ENCODE results near the gene STPG2. TPM values are rescaled to one million over a fixed set of nuclear protein-coding genes. Genes with fewer than 3 reads are reported as not detected.

STPG2 gene
- total RNA-seq, 1 donor from 2014 or later, result 0.52 TPM

DNA sequence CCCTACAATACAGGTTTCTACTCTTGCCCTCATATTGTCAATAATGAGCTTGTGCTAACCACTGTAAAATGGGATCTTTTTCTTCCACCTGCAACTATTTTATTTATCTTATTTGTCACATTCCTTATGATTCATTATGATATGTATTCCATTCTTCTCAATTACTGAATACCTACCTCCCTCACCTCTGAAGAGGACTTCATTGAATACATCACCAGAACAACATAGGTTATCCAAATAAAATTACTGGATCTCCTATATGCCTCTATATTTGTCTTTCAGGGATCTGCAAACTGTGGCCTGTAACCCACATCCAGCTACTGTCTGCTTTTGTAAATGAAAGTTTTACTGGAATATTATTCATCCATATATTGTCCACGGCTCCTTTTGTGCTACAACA lies 41.3 kb downstream of the STPG2 start:
- Histone ChIP-seq H3K36me3 (ENCODE audit: control insufficient read depth in 3 of 3, insufficient read depth in 3 of 3, low read length in 3 of 3) (no peaks in the 10 kb centered on the region), H3K9me3 (ENCODE audit: control insufficient read depth in 3 of 3, low read length in 3 of 3) (no peaks in the 10 kb centered on the region), H3K4me1 (ENCODE audit: control insufficient read depth in 3 of 3, insufficient read depth in 3 of 3, low read length in 3 of 3) (no peaks in the 10 kb centered on the region), H3K4me3 (ENCODE audit: low read length in 3 of 3) (no peak overlapping the region), H3K9ac (ENCODE audit: low read depth in 1 of 3, low read length in 3 of 3) (no peak overlapping the region), H3K27ac (ENCODE audit: low read depth, low read length) (no peak overlapping the region), H3K27me3 (ENCODE audit: control insufficient read depth in 3 of 3, insufficient read depth in 3 of 3, low read length in 3 of 3) (no peaks in the 10 kb centered on the region)

DNA sequence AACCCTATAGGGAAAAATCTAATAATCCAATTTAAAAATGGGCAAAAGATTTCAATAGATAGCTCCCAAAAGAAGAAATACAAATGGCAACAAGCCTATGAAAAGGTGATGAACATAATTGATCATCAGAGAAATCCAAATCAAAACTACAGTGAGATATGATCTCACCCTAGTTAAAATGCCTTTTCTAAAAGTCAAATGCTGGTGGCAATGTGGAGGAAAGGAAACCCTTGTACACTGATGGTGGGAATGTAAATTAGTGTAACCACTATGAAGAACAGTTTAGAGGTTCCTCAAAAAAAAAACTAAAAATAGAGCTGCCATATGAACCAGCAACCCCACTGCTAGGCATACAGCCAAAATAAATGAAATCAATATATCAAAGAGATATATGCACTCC lies 44.5 kb downstream of the STPG2 start:
- Histone ChIP-seq H3K9me3 (ENCODE audit: control insufficient read depth in 3 of 3, low read length in 3 of 3) (no peaks in the 10 kb centered on the region), H3K4me1 (ENCODE audit: control insufficient read depth in 3 of 3, insufficient read depth in 3 of 3, low read length in 3 of 3) (no peaks in the 10 kb centered on the region), H3K4me3 (ENCODE audit: low read length in 3 of 3) (no peak overlapping the region), H3K27me3 (ENCODE audit: control insufficient read depth in 3 of 3, insufficient read depth in 3 of 3, low read length in 3 of 3) (no peaks in the 10 kb centered on the region), H3K9ac (ENCODE audit: low read depth in 1 of 3, low read length in 3 of 3) (no peak overlapping the region), H3K27ac (ENCODE audit: low read depth, low read length) (no peak overlapping the region), H3K36me3 (ENCODE audit: control insufficient read depth in 3 of 3, insufficient read depth in 3 of 3, low read length in 3 of 3) (no peaks in the 10 kb centered on the region)

DNA sequence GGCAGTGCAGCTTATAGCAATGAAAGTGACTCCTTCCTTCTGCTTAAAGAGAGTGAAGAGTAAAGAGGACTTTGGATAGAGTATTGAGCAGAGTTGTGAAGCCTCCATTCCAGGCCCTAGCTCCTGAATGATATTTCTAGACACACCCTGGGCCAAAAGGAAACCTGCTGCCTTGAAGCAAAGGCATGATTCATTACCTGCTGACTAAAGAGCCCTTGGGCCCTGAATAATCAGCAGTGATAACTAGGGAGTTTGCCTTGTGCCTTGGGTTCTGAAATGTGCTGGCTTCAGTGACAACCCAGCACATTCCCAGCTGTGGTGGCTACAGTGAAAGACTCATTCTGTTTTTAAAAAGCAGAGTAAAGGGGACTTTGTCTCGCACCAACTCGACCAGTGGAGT lies 49.2 kb downstream of the STPG2 start:
- Histone ChIP-seq H3K9me3 (ENCODE audit: control insufficient read depth in 3 of 3, low read length in 3 of 3) (no peaks in the 10 kb centered on the region), H3K9ac (ENCODE audit: low read depth in 1 of 3, low read length in 3 of 3) (no peak overlapping the region), H3K36me3 (ENCODE audit: control insufficient read depth in 3 of 3, insufficient read depth in 3 of 3, low read length in 3 of 3) (no peaks in the 10 kb centered on the region), H3K4me3 (ENCODE audit: low read length in 3 of 3) (no peak overlapping the region), H3K27me3 (ENCODE audit: control insufficient read depth in 3 of 3, insufficient read depth in 3 of 3, low read length in 3 of 3) (no peaks in the 10 kb centered on the region), H3K4me1 (ENCODE audit: control insufficient read depth in 3 of 3, insufficient read depth in 3 of 3, low read length in 3 of 3) (no peaks in the 10 kb centered on the region), H3K27ac (ENCODE audit: low read depth, low read length) (no peak overlapping the region)

DNA sequence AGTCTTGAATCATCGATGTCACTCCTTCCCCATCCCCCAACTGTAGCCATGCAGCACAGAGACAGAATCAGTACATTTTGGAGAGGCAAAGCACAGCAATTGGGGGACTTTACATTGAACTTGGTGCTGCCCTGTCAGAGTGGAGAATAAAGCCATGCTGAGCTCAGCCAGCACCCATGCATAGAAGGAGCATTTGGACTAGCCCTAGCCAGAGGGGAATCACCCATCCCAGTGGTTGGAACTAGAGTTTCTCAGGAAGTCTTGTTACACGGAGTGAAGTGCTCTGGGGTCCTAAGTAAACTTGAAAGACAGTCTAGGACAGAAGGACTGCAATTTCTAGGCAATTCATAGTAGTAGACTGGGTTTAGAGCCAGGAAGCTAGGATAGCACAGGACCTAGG lies 49.6 kb downstream of the STPG2 start:
- H3K9ac ChIP-seq (ENCODE audit: low read depth in 1 of 3, low read length in 3 of 3), result no peak overlapping the region
- H3K27me3 ChIP-seq (ENCODE audit: control insufficient read depth in 3 of 3, insufficient read depth in 3 of 3, low read length in 3 of 3), result no peaks in the 10 kb centered on the region
- H3K9me3 ChIP-seq (ENCODE audit: control insufficient read depth in 3 of 3, low read length in 3 of 3), result no peaks in the 10 kb centered on the region
- no peaks in the 10 kb centered on the region for H3K36me3 ChIP-seq (ENCODE audit: control insufficient read depth in 3 of 3, insufficient read depth in 3 of 3, low read length in 3 of 3)
- no peaks in the 10 kb centered on the region for H3K4me1 ChIP-seq (ENCODE audit: control insufficient read depth in 3 of 3, insufficient read depth in 3 of 3, low read length in 3 of 3)
- no peak overlapping the region for H3K27ac ChIP-seq (ENCODE audit: low read depth, low read length)
- H3K4me3 ChIP-seq (ENCODE audit: low read length in 3 of 3), result no peak overlapping the region

DNA sequence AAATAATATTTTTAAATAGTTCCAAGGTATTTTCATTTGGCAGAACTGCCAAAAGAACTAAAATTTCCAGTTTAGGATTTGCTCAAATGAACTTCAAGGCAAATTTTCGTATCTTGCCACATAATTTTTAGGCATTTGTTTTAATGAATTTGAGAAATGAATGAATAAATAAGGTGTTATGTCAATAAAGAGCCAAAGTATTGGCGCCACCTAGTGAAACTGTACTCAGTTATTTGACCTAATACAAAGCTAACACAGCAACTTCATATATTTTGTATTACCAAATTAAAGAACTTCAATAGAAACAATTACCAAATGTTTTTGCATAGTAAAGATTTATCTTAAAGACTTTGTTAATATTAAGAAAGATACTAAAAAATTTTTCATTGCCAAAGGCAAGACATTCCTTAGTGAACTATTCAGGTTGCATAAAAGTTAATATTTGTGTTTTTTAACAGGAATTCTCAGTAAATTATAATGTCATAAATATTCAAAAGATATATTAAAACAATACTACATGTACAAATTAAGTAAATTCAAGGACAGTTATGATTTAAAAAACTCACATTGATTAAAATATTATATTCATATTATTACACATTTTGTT lies 50.3 kb downstream of the STPG2 start:
- H3K9ac ChIP-seq (ENCODE audit: low read depth in 1 of 3, low read length in 3 of 3), result no peak overlapping the region
- H3K4me1 ChIP-seq (ENCODE audit: control insufficient read depth in 3 of 3, insufficient read depth in 3 of 3, low read length in 3 of 3), result no peaks in the 10 kb centered on the region
- H3K4me3 ChIP-seq (ENCODE audit: low read length in 3 of 3), result no peak overlapping the region
- H3K27me3 ChIP-seq (ENCODE audit: control insufficient read depth in 3 of 3, insufficient read depth in 3 of 3, low read length in 3 of 3), result no peaks in the 10 kb centered on the region
- H3K9me3 ChIP-seq (ENCODE audit: control insufficient read depth in 3 of 3, low read length in 3 of 3), result no peaks in the 10 kb centered on the region
- H3K36me3 ChIP-seq (ENCODE audit: control insufficient read depth in 3 of 3, insufficient read depth in 3 of 3, low read length in 3 of 3), result no peaks in the 10 kb centered on the region
- no peak overlapping the region for H3K27ac ChIP-seq (ENCODE audit: low read depth, low read length)

DNA sequence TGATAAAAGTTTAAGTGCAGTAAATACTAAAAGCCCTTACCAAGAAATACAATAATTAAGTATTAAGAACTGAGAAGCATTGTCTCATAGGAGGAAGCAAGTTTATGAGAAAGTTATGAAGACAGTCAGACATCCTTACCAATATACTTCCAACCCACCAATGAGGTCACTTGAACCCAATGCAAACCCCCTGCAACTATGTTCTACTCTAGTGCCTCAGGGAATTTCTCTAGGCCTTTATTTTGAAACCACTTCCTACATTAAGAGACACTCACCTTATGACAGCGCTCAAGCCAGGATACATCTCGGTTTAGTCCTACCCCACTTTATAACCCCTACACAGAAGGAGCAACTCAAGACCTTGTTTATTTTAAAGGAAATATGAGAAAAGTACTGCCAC lies 61.3 kb downstream of the STPG2 start:
- Histone ChIP-seq H3K4me1 (ENCODE audit: control insufficient read depth in 3 of 3, insufficient read depth in 3 of 3, low read length in 3 of 3) (no peaks in the 10 kb centered on the region), H3K27ac (ENCODE audit: low read depth, low read length) (no peak overlapping the region), H3K36me3 (ENCODE audit: control insufficient read depth in 3 of 3, insufficient read depth in 3 of 3, low read length in 3 of 3) (no peaks in the 10 kb centered on the region), H3K9ac (ENCODE audit: low read depth in 1 of 3, low read length in 3 of 3) (no peak overlapping the region), H3K4me3 (ENCODE audit: low read length in 3 of 3) (no peak overlapping the region), H3K9me3 (ENCODE audit: control insufficient read depth in 3 of 3, low read length in 3 of 3) (no peaks in the 10 kb centered on the region), H3K27me3 (ENCODE audit: control insufficient read depth in 3 of 3, insufficient read depth in 3 of 3, low read length in 3 of 3) (no peaks in the 10 kb centered on the region)

DNA sequence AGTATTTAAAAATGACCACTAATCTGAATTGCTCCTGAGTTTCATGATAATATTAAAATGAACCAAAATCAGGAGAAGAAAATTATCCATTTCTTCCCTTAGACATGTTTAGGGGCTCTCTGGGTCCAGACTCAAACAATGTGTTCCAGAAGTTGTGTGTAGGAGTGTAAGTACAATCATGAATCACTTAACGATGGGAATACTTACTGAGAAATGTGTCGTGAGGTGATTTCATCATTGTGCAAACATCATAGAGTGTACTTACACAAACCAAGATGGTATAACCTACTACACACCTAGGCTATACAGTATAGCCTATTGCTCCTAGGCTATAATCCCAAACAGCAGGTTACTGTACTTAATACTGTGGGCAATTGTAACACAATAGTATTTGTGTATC lies 74.8 kb downstream of the STPG2 start:
- Histone ChIP-seq H3K4me3 (ENCODE audit: low read length in 3 of 3) (no peak overlapping the region), H3K27ac (ENCODE audit: low read depth, low read length) (no peak overlapping the region), H3K4me1 (ENCODE audit: control insufficient read depth in 3 of 3, insufficient read depth in 3 of 3, low read length in 3 of 3) (no peaks in the 10 kb centered on the region), H3K9me3 (ENCODE audit: control insufficient read depth in 3 of 3, low read length in 3 of 3) (no peaks in the 10 kb centered on the region), H3K27me3 (ENCODE audit: control insufficient read depth in 3 of 3, insufficient read depth in 3 of 3, low read length in 3 of 3) (no peaks in the 10 kb centered on the region), H3K36me3 (ENCODE audit: control insufficient read depth in 3 of 3, insufficient read depth in 3 of 3, low read length in 3 of 3) (no peaks in the 10 kb centered on the region), H3K9ac (ENCODE audit: low read depth in 1 of 3, low read length in 3 of 3) (no peak overlapping the region)

DNA sequence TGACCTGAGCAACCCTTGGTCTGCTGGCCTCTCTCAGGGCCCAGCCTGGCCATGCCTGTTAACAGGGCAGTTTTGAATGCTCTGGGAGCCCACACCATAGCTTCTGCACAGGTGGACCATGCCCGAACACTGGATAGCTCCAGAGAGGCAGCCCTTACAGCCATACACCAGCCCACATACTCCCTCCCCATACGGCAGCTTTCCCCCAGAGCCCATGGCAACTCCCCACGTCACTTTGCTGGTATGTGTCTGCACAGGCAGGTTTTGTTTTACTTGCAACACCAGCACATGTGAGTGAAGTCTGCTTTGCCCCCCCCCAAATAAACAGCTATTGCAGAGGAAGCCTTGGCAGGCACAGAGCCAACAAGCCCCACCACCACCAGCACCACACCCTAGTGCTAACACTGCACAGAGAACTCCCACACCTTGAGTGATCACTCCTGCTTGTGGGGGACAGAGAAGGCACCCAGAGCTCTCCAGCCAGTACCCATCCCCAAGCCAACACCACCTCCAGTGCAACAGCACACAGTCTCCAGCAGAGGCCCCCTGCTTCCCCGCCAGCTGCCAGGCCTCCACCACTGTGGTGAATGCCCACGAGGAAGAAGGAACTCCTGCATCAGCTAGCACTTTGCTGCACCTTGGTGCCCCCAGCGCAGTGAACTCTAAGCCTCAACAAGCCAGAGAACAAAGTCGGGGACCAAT lies 87.3 kb downstream of the STPG2 start:
- no peaks in the 10 kb centered on the region for H3K36me3 ChIP-seq (ENCODE audit: control insufficient read depth in 3 of 3, insufficient read depth in 3 of 3, low read length in 3 of 3)
- H3K27ac ChIP-seq (ENCODE audit: low read depth, low read length), result no peak overlapping the region
- H3K9ac ChIP-seq (ENCODE audit: low read depth in 1 of 3, low read length in 3 of 3), result no peak overlapping the region

DNA sequence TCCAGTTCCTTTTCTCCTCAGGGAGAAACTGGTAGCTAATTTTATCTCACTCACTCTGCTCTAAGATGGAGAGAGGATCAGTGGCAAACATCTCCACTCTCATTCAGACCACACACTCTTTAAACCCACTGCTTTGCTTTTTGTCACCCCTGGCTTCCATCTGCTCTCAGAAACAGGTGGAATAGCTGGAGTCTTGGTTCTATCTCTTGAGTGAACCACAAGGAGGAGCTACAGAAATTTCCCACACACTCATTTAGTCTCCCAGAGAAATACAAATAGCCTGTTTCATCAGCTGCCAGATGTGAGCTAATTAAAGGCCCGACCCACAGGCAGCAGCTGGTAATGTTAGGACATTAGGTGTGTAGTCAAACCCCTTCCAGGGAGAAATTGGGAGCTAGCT lies 96.6 kb downstream of the STPG2 start:
- Histone ChIP-seq H3K36me3 (ENCODE audit: control insufficient read depth in 3 of 3, insufficient read depth in 3 of 3, low read length in 3 of 3) (no peaks in the 10 kb centered on the region), H3K27ac (ENCODE audit: low read depth, low read length) (no peak overlapping the region), H3K9ac (ENCODE audit: low read depth in 1 of 3, low read length in 3 of 3) (no peak overlapping the region), H3K27me3 (ENCODE audit: control insufficient read depth in 3 of 3, insufficient read depth in 3 of 3, low read length in 3 of 3) (no peaks in the 10 kb centered on the region), H3K4me1 (ENCODE audit: control insufficient read depth in 3 of 3, insufficient read depth in 3 of 3, low read length in 3 of 3) (no peaks in the 10 kb centered on the region), H3K9me3 (ENCODE audit: control insufficient read depth in 3 of 3, low read length in 3 of 3) (no peaks in the 10 kb centered on the region), H3K4me3 (ENCODE audit: low read length in 3 of 3) (no peak overlapping the region)

More for the DNA sequence above, 87.3 kb downstream of the STPG2 start:
- no peaks in the 10 kb centered on the region for H3K27me3 ChIP-seq (ENCODE audit: control insufficient read depth in 3 of 3, insufficient read depth in 3 of 3, low read length in 3 of 3)
- H3K9me3 ChIP-seq (ENCODE audit: control insufficient read depth in 3 of 3, low read length in 3 of 3), result no peaks in the 10 kb centered on the region
- no peak overlapping the region for H3K4me3 ChIP-seq (ENCODE audit: low read length in 3 of 3)
- no peaks in the 10 kb centered on the region for H3K4me1 ChIP-seq (ENCODE audit: control insufficient read depth in 3 of 3, insufficient read depth in 3 of 3, low read length in 3 of 3)

DNA sequence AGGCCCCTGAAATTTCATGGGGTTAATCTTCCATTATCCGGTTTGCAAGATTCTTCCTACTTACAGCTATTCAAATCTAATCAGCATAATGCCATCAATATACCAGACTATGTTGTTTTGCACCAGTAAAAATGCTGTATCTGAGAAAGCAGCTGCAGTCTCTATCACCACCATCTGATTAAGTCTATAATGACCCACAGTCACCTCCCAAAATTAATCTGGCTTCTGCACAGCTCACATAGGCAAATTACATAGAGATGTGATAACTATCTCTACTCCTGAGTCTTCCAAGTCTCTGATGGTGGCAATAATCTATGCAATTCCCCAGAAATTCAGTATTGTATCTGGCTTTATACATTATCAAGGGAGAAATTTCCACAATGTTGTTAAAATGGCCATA lies 113.2 kb downstream of the STPG2 start:
- H3K9me3 ChIP-seq (ENCODE audit: control insufficient read depth in 3 of 3, low read length in 3 of 3), result no peaks in the 10 kb centered on the region
- no peaks in the 10 kb centered on the region for H3K4me1 ChIP-seq (ENCODE audit: control insufficient read depth in 3 of 3, insufficient read depth in 3 of 3, low read length in 3 of 3)
- no peak overlapping the region for H3K4me3 ChIP-seq (ENCODE audit: low read length in 3 of 3)
- no peaks in the 10 kb centered on the region for H3K36me3 ChIP-seq (ENCODE audit: control insufficient read depth in 3 of 3, insufficient read depth in 3 of 3, low read length in 3 of 3)
- H3K27me3 ChIP-seq (ENCODE audit: control insufficient read depth in 3 of 3, insufficient read depth in 3 of 3, low read length in 3 of 3), result no peaks in the 10 kb centered on the region
- H3K27ac ChIP-seq (ENCODE audit: low read depth, low read length), result no peak overlapping the region
- no peak overlapping the region for H3K9ac ChIP-seq (ENCODE audit: low read depth in 1 of 3, low read length in 3 of 3)
